Gastroesophageal sphincter (tissue), 4 donors: Measurements from ENCODE around the gene WDCP. TPM values are rescaled to one million over a fixed set of nuclear protein-coding genes. Genes with fewer than 3 reads are reported as not detected.

Experiments used
- ATAC-seq: fragments of 150-250 bp; one replicate; pipeline ENCODE4 v1.9.1; 2016; ENCODE audit warnings: mild to moderate bottlenecking, moderate library complexity
- H3K27ac ChIP-seq, 4 donors: fragments of 200-600 bp; sonication (generic) in 3 of 4; 1 replicate in 3 of 4; 2 replicates in 1 of 4; pipeline ENCODE4 v1.5.1; 2016 to 2019
- H3K27me3 ChIP-seq: fragments of 200-600 bp; sonication (generic); one replicate; pipeline ENCODE4 v1.5.1; 2019
- H3K36me3 ChIP-seq, 2 donors: fragments of 200-600 bp; sonication (generic); one replicate each; pipeline ENCODE4 v1.5.1; 2019; ENCODE audit warnings: control low read depth in 1 of 2
- H3K4me1 ChIP-seq, 3 donors: fragments of 200-600 bp; sonication (generic); 1 replicate in 2 of 3; 2 replicates in 1 of 3; pipeline ENCODE4 v1.5.1; 2016 to 2019; ENCODE audit warnings: control low read depth in 2 of 3
- H3K4me3 ChIP-seq, 2 donors: fragments of 200-600 bp; sonication (generic); one replicate each; pipeline ENCODE4 v1.5.1; 2019; ENCODE audit warnings: mild to moderate bottlenecking in 1 of 2, moderate library complexity in 1 of 2
- H3K9me3 ChIP-seq, 3 donors: fragments of 200-600 bp; sonication (generic); one replicate each; pipeline ENCODE4 v1.5.1; 2017 to 2019; ENCODE audit warnings: control low read depth in 2 of 3
- EP300 ChIP-seq: sonication (generic); formaldehyde crosslinking; IDR thresholded peaks from one replicate; pipeline ENCODE4 v1.6.1; 2017; ENCODE audit warnings: antibody characterized with exemption, mild to moderate bottlenecking
- POLR2A ChIP-seq, 2 donors: fragments of 450-650 bp; IDR thresholded peaks; one replicate each; pipeline ENCODE4 v1.6.1; 2017; ENCODE audit warnings: antibody characterized with exemption in 2 of 2, mild to moderate bottlenecking in 2 of 2, moderate library complexity in 1 of 2
- POLR2AphosphoS5 ChIP-seq: sonication (generic); formaldehyde crosslinking; IDR thresholded peaks from one replicate; pipeline ENCODE4 v1.6.1; 2017; ENCODE audit warnings: antibody characterized with exemption
- WGBS, 2 donors: methylation state at CpG; one replicate each; pipeline ENCODE4 v1.1.5; 2018; ENCODE audit warnings: low coverage in 1 of 2; 5-methylcytosine and 5-hydroxymethylcytosine counted together
- total RNA-seq, 4 donors: library from RNA; depleted of rRNA; stranded (reverse); fragments of >200 nt; gene quantifications; one replicate each; pipeline ENCODE4 v1.1.0, GENCODE V29; 2016
- TF ChIP-seq, protein P1 (sequence below), 4 experiments: fragments of 200-600 bp in 2 of 4; fragments of 450-650 bp in 2 of 4; sonication (generic) in 1 of 4; IDR thresholded peaks; one replicate each; pipeline ENCODE4 v1.5.1; 2017 to 2019; ENCODE audit warnings: antibody characterized with exemption in 4 of 4, mild to moderate bottlenecking in 2 of 4, moderate library complexity in 2 of 4

Gene WDCP
- total RNA-seq, 4 donors from 2014 or later, result 5.9 to 7.3 (median 6.4) TPM

DNA sequence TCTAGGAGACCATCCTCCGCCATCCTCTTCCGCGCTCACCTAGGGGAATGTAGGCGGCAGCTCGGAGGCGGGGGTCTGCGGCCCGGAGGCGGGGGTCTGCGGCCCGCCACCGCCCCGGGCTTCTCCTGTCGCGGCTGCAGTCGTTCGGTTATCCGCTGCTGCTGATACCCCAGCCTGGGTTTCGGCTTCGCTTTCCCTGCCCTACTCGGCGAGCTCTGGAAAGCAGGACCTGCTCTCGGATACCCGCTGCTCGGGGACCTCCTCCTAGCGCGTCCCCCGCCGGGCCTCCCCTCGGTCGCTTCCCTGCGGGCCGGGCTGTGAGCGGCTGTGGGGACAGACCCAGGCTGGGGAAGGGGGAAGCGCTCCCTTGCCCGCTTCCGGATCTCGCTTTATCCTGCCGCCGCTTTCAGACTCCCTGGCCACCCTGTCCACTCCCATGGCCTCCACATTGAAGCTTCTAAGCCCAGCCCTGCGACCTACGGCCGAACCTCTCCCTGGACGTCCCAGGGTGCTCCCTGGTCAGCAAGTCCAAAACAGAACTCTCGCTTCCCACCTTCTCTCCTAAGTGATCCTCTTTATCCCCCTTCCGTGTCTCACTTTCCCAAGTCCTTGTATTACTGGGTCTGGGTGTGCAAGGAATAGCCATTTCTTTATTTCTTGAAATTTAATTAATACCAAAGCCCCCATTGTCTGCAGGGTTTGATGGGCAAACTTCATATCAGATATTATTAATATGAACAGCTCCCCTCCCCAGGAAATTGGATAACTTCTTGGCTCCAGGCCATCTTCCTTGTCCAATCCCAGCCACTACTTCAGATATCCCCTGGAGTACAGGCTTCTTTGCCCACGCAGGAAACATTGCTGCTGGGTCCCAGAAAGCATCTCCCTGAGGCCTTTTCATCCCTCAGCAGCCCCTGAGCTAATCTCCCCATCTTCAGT is 3.1 kb upstream of the WDCP start:
- H3K4me3 ChIP-seq, result peak overlapping the region; percentile 46 to 85
- no peaks in the 10 kb centered on the region for H3K36me3 ChIP-seq
- no peak for ATAC-seq
- no peaks in the 10 kb centered on the region for H3K9me3 ChIP-seq
- peaks cover 0 to 40% (median 12%) of the 10 kb centered on the region in 3 donors for H3K4me1 ChIP-seq
- WGBS, 2 donors, result 17 to 48% methylated on average over 4 to 7 of the region's 47 CpGs
- no peaks in the 10 kb centered on the region for H3K27me3 ChIP-seq
- peak overlapping the region in 3 of 4 donors; percentile 59 to 85 (median 67) for H3K27ac ChIP-seq
- no peak for TF ChIP-seq POLR2AphosphoS5
- TF ChIP-seq, protein P1, sequence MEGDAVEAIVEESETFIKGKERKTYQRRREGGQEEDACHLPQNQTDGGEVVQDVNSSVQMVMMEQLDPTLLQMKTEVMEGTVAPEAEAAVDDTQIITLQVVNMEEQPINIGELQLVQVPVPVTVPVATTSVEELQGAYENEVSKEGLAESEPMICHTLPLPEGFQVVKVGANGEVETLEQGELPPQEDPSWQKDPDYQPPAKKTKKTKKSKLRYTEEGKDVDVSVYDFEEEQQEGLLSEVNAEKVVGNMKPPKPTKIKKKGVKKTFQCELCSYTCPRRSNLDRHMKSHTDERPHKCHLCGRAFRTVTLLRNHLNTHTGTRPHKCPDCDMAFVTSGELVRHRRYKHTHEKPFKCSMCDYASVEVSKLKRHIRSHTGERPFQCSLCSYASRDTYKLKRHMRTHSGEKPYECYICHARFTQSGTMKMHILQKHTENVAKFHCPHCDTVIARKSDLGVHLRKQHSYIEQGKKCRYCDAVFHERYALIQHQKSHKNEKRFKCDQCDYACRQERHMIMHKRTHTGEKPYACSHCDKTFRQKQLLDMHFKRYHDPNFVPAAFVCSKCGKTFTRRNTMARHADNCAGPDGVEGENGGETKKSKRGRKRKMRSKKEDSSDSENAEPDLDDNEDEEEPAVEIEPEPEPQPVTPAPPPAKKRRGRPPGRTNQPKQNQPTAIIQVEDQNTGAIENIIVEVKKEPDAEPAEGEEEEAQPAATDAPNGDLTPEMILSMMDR (IDR thresholded peaks at IDR 0.05), result no peak
- TF ChIP-seq POLR2A (IDR thresholded peaks at IDR 0.05), result no peak
- TF ChIP-seq EP300, result no peak

DNA sequence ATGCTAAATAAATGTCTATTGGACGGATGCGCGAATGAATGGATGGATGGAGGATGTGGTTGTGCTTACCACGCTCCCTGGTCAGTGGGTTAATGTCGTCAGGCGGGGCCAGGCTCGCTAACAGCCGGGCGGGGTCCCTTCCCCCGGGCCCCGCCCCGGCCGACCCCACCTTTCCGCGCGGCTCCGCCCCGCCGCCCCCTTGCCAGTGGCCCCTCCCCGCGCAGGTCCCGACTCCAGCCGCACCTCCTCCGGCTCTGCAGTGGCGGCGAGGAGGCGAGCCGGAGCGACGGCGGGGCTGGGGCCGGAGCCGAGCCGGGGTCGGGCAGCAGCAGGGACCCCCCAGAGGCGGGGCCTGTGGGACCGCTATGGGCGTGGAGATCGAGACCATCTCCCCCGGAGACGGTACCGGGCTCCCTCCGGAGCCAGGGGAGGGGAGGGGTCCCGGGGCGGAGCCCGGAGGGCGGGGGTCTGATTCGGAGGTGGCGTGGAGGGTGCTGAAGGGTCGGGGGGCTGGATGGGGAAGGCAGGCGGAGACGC is 2.4 kb upstream of the WDCP start, which contains the start of gene FKBP1B:
Gene FKBP1B, plus strand, starts transcription at position 257 of the 537 bp plus-strand sequence. Its CDS starts 109 bp downstream, at position 366.
- WGBS, 2 donors, result 0% methylated on average over 3 of the region's 52 CpGs; no CpG with 5 or more reads in 1 of the 2 donors
- TF ChIP-seq POLR2AphosphoS5, result no peak
- no peak for TF ChIP-seq POLR2A (IDR thresholded peaks at IDR 0.05)
- no peak for TF ChIP-seq EP300
- TF ChIP-seq, protein P1 (IDR thresholded peaks at IDR 0.05), result no peak
- Histone ChIP-seq H3K27ac (peak within 1 kb of the TSS in 3 of 4 donors; percentile 59 to 85 (median 67)), H3K36me3 (no peaks in the 10 kb centered on the region), H3K9me3 (no peaks in the 10 kb centered on the region), H3K4me3 (peak within 1 kb of the TSS; percentile 46 to 85), H3K4me1 (peaks cover 0 to 40% (median 12%) of the 10 kb centered on the region in 3 donors), H3K27me3 (no peaks in the 10 kb centered on the region)
- peak; percentile 32 for ATAC-seq

DNA sequence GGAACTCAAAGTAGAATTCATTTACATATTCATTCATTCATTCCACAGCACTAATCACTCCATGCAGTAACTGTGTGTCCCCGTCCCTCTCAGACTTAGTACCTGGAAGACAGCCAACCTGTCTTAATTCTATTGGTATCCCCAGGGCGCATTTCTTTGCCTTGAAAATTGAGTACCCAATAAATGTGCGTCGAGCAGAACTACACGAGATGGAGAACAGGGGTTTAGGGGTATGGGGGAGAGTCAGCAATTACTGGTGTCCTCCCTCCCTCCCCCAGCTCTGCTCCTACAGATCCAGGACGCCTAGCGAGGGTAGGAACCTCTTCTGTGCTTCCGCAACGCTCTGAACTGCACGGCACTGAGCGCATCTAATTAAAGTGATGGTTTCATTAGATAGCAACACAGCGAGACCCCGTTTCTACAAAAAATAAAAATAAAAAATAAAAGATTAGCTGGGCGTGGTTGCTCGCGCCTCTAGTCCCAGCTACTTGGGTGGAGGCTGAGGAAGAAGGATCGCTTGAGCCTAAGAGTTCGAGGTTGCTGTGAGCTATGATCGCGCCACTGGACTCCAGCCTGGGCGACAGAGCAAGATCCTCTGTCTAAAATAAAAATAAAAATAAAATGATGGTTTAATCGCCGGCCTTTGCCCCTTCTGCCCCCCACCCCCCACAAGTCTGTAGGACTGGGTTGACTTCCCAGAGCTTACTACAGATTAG is 1.7 kb upstream of the WDCP start:
- Histone ChIP-seq H3K4me3 (peak overlapping the region; percentile 46 to 85), H3K27ac (peak overlapping the region in 2 of 4 donors; percentile 59 to 85), H3K36me3 (no peaks in the 10 kb centered on the region), H3K4me1 (peaks cover 0 to 40% (median 12%) of the 10 kb centered on the region in 3 donors), H3K27me3 (no peaks in the 10 kb centered on the region), H3K9me3 (no peaks in the 10 kb centered on the region)
- TF ChIP-seq POLR2AphosphoS5, result no peak
- TF ChIP-seq EP300, result no peak
- TF ChIP-seq, protein P1 (IDR thresholded peaks at IDR 0.05), result no peak
- TF ChIP-seq POLR2A (IDR thresholded peaks at IDR 0.05), result no peak
- ATAC-seq, result no peak
- WGBS, 2 donors, result 15 to 21% methylated on average over 17 to 21 of the region's 23 CpGs

DNA sequence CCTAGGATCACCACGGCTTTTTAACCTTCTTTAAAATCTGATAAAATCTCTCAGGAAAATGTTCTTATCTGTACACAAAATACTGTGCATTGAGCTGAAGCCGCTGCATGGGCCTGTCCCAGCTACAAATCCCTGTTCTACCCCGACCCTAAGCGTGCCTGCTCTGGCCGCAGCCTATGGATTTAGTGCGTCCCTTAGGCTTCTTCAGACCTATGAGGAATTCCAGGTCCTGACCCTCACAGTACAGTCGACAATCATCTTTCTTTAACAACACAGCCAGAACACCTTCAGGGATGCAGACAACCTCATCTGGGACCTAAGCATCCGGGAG is 477 bp upstream of the WDCP start:
- H3K9me3 ChIP-seq, result no peaks in the 10 kb centered on the region
- WGBS, 2 donors, result 43 to 51% methylated on average over 5 to 8 of the region's 8 CpGs
- no peaks in the 10 kb centered on the region for H3K27me3 ChIP-seq
- peak overlapping the region in 2 of 4 donors; percentile 27 to 49 for H3K27ac ChIP-seq
- H3K4me1 ChIP-seq, result peaks cover 0 to 40% (median 12%) of the 10 kb centered on the region in 3 donors
- ATAC-seq, result no peak
- TF ChIP-seq EP300 (no peak), POLR2A (IDR thresholded peaks at IDR 0.05) (no peak), POLR2AphosphoS5 (no peak)
- TF ChIP-seq, protein P1 (IDR thresholded peaks at IDR 0.05), result no peak
- peak overlapping the region in 1 of 2 donors; percentile 60 for H3K4me3 ChIP-seq
- H3K36me3 ChIP-seq, result no peaks in the 10 kb centered on the region
